GM18867 (cell line): ENCODE results near the gene FAM193B.
"Not testable (repeated sequence)": the region's sequence is repeated elsewhere in the genome, so short reads cannot be mapped to it uniquely, and the experiment has no call there.

Experiments
- ATAC-seq: cut with Tn5 transposase; IDR thresholded peaks from one replicate; pipeline ENCODE4 v1.9.1; 2021; ENCODE audit warnings: mild to moderate bottlenecking, moderate library complexity; ENCODE audit not compliant: unreplicated experiment

Gene FAM193B

DNA sequence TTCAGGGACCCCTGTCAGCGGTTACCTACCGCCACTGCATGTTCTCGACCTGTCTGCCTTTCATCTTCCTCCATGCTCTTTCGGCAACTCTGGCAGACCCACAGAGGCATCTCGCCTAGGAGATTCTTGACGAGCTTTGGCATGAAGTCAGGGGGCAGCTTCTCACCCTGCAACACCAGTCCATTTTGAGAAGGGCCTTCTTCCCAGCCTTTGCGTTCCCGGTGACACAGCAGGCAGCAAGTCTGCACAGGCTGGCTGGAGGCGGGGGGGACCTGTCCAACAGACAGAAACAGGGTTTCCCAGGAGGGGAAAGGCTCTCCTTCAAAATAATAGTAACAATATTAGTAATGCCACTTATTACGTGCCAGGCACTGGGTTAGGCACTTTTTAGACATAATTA lies 15.5 kb downstream of the FAM193B start:
- ATAC-seq = no peak

DNA sequence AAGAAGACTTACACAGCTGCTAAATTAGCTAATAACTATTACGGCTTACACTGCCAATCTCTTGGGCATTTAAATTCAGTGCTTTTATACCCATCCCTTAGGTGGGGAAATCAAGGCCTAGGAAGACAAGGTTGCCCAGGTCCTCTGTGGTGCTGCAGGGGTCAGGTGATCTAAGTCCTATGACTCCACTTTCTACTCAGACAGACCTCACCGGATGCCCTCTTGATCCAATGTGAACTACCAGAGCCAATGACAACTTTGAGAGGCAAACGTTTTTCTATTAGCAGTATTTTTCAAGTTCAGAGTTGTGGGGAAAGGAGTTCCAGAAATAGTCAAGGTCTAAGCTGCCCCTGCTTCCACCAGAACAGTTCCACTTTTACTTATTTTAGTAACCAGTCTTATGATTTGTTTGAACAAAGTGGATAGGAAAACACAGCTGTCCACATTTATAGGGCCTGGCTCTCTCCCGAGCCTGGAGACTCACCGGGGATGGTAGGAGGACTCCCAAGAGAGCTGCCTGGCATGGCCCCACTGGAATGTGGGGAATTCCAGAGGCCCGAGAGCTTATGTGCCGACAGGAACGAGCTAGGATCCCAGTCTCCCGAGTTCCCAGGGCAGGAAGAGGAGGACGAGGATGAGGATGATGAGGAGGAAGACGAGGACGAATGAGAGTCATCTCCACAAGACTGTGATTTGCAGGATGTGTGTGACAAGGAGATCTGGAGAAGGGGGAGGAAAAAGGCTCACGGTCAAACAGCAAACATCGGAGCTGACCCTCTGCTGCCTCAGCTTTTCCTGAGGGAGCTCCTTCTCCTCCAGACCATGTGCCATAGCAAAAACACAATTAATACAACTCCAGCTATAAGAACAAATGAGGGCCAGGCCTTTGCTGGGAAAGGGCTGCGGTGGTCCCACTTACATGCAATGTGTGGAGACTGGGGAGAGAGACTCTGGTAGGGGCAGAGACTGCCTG lies 16.7 kb downstream of the FAM193B start:
- ATAC-seq = no peak

DNA sequence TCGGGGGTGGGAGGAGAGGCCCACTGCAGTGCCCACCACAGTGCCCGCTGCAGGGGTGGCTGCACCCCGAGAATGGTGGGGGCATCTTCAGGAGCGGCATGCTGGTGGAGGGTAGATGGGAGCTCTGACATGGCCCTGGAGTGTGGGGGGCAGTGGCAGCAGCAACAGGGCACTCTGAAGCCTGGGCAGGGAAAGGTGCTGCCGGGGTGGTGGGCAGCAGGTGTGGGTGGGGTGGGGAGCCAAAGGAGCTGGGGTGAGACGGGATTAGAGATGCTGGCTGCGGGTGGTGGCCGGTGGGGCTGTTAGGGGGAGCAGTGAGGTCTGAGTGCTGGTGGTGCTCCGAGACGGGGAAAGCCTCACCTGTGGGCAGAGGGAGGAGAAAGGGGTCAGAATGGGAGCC lies 18.0 kb downstream of the FAM193B start:
- no peak for ATAC-seq

DNA sequence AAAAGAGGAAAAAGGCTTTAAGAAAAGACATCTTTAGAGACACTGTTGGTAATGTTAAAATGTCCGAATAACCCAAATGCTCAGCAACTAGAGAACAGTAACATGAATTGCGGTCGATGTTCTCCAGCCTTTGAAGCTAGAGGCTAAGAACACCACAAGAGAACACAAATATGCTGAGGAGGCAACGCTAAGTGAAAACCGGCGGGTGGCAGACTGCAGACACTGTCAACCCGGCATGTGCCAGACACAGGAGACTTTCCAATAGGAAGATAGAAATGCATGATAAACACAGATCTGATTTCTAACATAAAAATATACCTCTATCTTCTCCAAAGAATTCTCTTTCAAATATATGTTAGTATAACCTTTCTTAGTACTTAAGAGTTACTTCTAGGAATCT lies 19.2 kb downstream of the FAM193B start:
- ATAC-seq = no peak

DNA sequence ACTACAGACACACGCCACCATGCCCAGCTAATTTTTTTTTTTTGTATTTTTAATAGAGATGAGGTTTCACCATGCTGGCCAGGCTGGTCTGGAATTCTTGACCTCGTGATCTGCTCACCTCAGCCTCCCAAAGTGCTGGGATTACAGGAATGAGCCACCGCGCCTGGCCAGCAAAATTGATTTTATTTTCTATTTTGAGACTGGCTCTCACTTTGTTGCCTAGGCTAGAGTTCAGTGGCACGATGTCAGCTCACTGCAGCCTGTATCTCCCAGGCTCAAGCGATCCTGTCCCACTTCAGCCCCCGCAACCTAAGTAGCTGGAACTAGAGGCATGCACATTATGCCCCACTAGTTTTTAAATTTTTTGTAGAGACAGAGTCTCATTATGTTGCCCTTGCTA lies 19.9 kb downstream of the FAM193B start:
- ATAC-seq = not testable (repeated sequence)

DNA sequence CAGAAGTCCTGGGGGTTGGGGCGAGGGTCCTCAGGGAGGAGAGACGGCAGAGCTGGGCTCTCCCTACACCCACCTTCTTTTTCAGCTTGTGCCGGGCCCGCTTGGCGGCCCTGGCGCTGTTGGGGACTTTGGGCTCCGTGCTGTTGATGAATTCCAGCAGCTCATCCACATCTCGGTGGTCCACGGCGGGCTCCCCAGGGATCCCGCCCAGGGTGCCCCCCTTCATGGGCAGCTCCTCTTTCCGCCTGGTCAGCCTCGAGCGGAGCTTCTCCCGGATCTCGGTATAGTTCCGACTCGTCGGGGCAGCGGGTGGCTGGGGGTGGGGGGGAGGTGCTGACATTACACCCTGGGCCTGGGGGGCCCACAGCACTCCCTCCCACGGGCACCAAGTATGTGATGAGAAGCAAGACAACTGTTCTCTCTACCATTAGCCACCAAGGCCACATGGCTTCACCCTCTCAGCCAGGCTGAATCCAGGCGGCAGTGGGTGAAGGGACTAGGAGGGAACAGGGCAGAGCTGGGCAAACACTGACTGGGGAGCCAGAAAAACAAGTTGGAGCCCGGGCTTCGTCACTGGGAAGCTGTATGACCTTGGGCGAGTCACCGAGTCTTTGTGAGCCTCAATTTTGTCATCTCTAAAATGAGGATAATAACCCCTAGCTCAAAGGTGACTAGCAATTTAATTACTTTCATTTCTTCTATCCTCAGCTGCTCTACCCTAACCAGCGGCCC lies 23.0 kb downstream of the FAM193B start:
- no peak for ATAC-seq

DNA sequence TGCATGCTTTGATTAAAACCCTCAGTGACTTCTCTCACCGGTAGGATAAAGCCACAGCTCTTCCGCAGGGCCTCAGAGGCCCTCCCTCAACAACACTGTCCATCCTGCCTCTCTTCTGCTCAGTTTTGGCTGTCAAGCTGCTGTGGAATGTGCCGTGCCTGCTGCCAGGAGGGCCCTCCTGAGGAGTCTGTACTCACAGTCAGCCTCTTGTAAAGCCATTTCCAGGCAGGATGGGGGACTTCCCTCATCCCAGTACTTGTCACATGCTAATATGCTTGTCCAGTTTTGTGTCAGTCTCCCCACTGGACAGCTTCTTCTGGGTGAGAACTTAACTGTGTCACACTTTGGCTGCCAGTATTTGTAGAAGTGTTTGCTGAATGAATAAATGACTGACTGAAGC lies 23.7 kb downstream of the FAM193B start:
- ATAC-seq = no peak

DNA sequence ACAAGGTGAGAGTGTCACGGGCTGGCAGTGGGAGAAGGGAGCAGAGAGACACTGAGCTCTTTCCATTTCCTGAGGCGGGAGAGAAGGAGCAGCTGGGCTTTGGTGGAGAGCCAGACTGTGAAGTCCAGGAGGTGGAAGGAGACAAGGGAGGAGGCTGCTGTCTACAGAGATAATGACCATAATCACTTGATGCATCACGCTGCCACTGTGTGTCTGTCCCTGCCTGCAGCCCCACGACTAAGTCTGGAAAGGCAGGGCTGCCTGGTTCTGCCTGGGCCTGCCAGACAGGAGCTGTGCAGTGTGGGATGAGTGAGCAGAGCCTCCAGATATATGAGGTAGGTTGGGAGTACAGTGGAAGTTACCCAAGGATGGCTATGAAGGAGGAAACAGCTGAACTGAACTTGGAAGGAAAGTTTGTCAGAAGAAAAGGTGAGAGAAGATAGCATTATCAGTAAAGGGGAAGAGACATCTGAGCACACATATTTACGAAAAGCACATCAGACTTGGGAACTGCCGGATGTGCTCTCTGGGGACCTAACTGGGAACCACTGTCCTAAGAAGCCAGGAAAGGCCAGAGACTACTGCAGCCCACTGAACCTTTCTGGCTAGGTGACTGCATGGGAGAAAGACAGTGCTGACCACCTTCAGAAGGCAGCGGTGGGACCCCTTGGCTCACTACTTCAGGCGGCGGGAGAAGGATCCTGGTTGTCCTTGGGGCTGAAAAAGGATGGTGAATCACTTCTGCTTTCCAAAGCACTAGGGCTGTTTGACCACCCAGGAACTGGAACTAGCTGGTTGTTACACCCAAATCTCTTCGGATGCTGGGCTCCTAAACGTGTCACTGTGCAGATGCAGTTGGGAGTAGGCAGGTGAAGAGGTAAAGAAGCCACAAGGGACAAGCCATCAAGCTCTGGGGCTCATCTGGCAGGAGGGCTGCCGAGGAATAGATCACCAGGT lies 24.8 kb downstream of the FAM193B start:
- ATAC-seq = no peak

DNA sequence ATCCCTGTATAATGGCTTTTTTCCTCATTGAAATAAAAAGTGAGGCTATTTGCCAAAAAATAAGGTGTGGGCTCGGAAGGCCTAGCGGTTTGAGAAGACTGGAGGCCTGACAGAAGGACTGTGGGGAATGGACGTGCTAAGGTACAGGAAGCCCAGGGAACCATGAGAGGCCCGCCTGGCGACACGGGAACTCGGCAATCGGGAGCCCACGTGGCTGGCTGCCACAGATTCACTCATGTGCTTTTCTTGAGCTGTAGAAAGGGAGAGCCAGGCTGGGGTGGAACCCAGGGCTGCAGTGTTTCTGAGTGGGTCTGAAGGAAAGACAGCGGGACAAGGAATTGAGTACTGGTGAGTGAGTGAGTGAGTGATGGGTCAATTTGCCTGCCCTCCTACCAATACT lies 25.7 kb downstream of the FAM193B start:
- ATAC-seq = no peak

DNA sequence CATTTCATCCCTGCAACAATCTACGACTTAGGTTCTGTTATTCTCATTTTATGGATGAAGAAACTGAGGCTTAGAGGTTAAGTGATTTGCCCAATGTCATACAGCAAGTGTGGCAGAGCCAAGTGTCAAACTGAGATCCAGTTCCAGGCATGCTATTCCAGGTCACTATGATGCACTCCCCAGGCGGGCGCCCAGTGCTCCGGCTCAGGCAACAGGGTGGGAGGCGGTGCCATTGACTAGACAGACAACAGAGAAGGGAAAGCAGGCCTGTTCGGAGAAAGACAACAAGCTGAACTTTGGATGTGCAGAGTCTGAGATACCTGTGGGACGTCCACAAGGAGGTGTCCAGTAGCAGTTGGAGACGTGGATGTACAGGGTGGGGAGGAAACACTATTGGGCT lies 26.8 kb downstream of the FAM193B start:
- no peak for ATAC-seq

DNA sequence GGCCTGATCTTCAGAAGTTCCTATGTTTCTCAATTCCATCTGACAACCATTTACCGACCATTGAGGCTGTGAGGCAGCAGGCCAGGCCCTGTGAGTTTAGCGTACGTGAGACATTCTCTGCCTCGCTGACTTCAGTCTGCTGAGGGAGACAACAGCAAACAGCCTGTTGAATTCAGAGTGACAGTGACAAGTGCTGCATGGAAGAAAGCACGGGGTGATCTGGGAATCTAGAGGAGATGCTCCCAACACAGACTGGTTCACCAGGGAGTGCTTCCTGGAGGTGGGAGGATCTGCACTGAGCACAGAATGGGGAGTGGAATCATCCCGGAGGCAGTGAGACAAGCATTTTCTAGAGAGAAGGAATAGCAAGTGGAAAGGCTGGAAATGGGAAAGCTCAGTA lies 27.6 kb downstream of the FAM193B start:
- ATAC-seq = no peak

DNA sequence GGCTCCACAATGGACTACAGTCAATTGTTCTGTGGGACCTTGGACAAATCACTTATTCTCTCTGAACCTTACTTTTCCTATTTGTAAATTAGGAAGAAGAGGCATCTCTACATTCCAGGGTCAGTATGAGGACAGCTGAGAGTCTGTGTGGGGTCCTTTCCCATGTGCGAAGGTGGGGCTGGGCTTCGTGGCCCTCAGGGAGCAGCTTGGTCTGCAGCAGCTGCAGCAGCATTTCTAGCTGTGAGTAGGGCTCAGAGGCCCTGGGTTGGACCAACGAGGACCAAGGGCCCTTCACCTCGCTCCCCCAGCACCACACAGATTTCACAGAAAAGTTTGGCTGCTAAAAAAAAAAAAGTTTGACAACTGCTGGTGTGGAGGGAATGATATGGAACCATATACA lies 28.2 kb downstream of the FAM193B start:
- ATAC-seq = no peak

DNA sequence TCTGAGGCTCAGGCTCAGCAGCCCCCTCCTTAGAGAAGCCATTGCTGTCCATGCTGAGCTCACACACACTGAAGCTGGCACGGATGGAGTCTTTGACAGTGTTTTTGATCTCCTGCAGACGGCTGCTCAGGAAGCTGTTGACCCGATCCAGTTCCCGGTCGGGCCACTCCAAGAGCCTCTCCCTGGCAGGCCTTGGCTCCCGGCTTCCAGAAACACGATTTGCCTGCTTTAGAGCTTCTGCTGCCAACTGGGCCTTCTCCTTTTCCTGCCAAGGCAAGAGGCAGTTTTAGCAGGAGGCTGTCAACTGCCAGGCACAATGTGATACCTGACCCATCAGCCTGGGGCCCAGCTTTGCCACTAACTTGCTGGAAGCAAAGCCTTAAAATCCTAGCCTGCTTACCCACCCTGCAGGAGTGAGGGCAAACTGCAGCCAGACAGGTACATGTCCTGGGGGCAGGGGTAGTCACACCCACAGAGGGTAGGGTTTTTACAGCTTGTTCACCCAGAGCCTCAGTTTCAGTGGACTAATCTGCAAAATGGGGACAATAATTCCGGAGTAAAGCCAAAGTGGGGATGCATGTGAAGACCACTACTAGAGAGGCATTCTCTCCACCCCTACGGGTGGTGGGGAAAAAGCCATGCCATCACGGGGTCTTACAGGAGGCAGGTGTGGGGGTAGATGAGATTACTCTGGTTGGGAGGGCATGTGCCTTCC lies 29.3 kb downstream of the FAM193B start:
- ATAC-seq = no peak

DNA sequence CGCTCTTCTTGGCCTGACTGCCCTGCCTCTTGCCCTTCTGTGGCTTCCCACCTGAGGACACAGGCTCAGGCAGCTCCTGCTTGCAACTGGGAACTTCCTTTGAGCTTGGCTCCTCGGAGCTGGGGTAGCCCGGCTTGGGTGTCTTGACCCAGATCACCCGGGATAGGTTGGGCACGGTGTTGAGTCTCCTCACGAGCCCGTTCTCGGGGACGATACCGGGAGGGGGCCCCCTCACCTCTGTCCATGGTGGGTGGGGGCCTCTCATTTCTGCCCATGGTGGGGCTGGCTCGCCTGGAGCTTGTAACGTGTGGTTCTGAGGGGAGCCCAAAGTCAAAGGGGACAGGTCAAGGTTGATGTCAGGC lies 29.8 kb downstream of the FAM193B start:
- no peak for ATAC-seq

DNA sequence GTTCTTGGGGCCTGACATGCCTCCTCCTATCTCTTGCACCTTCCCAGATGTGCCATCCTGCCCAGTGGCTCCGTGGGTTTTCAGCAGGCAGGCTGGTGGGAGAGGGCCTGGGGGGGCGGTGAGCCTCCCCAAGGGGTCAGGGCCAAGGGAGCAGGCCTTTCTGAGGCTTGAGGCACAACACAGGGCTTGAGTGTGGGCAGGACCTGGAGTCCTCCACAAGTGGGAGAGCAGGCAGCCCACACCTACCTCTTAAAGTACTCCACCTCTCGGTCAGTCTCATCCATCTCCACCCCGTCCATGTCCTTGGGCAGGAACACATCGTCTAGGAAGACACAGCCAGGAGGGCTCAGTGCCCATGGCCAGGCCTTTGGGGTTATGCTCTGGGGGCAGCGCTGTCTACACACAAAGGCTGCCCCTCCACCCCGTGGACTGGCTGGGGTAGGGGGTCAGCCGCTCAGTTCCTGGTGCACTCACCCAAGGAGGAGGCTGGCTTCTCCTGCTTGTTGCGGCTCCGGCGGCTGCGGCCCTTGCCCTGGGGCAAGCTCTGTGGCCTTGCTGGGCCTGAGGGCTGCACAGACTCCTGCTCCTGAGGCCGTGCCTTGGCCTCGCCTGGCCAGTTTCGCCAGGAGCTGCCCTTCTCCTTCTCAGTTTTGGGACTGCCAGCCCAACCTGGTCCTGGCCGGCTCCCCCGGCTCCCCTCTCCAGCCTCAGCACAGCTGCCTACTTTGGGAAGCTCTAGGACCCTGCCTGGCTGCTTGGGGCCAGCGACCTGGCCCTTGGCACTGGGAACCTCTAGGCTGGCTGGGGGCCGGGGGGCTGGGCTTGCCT lies 30.4 kb downstream of the FAM193B start:
- ATAC-seq = no peak

DNA sequence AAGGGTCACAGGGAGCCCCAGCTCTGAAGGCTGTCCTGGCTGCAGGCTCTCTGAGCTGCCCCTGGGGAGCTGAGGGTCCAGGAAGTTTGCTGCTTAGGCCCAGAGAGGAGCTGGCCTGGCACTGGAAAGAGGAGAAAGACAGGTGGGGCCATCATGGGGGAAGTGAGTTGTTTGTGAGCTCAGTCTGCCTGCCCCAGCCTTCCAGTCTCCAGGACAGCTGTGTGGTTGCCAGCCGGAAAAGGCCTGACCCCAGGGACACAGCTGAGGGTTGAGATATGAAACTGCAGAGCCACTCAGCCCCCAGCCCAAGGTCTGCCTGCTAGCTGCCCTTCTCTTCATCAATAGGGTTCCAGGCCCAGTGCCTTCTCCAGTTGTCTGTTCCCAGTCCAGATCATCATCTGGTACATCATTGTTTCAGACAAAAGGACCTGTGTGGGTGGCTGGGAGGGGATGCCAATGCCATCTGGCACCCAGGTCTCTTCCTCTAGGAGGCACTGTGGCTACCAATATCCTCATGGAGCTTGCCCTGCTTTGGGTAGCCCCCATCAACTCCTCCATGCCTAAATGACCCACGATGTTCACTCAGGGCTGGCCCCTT lies 33.3 kb downstream of the FAM193B start:
- no peak for ATAC-seq

DNA sequence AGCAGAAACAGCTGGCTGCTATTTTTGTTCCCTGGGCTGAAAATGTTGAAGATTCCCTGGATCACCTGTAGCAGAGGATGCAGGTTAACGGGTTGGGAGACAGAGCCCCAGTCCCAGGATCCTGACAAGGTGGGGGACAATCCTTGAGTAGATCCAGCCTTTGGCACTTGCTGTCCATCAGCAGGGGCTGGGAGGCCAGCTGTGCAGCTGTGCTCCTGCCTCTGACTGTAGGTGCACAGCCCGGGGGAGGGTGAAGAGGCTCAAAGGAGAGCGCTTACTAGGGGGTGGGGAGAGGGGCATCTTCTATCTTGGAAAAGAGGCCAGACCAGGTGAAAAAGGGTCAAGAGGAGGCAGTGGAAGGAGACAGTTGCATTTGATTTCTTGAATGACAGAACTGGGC lies 34.1 kb downstream of the FAM193B start:
- ATAC-seq = no peak

DNA sequence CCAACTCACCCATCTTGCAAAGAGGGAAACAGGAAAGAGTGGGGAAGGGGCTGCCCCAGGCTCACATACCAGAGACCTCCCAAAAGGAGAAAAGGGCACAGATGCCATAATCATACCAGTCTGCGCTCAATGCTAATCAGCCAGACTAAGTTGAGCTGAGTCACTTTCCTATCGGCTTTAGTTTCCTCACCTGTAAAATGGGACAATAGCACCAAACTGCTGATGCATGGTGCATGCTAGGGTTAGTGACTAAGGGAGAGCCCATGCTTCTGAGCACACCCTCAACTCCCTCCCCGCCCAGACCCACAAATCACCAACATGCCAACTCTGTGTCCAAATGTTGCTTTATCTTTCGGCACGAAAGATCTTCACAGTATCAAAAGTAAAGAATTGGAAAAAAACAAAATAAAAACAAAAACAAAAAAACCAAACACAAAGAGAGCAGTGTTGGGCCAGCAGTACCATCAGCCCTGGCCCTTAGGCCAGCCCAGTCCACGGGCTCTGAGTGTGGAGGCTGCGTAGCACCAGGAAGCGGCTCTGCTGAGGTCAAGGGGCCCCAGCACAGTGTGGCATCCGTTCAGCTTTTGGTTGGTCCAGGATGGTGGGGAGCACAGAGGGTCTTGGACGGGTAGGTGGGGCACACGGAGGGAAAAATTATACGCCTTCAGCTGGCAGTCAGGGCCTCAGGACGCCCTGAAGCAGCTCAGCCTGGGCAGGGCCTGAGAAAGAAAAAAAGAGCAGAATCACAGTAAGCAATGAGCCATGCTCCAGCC lies 34.7 kb downstream of the FAM193B start:
- ATAC-seq = no peak
